ENCODE results near the gene SUCLG2.

GRCh38 chr3:67460841-67461510 lies 193.4 kb downstream of the SUCLG2 start:
- TF ChIP-seq CTCF (IDR thresholded peaks at IDR 0.05) (no peak), POLR2A (IDR thresholded peaks at IDR 0.05) (no peak)

All from body of pancreas (tissue), 4 donors.